ENCODE measurements around the gene ANKRD6.

- no peak for TF ChIP-seq ZNF512 (CRISPR knock-in tag; IDR thresholded peaks at IDR 0.05; ENCODE audit: borderline replicate concordance)
- TF ChIP-seq MAX (CRISPR knock-in tag; IDR thresholded peaks at IDR 0.05): no peak
- TF ChIP-seq HMGXB4 (CRISPR knock-in tag; IDR thresholded peaks at IDR 0.05): no peak
- no peak for TF ChIP-seq ESRRA (CRISPR knock-in tag; IDR thresholded peaks at IDR 0.05; ENCODE audit: borderline replicate concordance)
- no peak for TF ChIP-seq CTCF (IDR thresholded peaks at IDR 0.05)
- TF ChIP-seq SMAD3 (CRISPR knock-in tag; IDR thresholded peaks at IDR 0.05; ENCODE audit: borderline replicate concordance): no peak
- TF ChIP-seq MXD4 (CRISPR knock-in tag; IDR thresholded peaks at IDR 0.05; ENCODE audit: borderline replicate concordance): no peak
- no peak for TF ChIP-seq SP1 (CRISPR knock-in tag; conservative IDR thresholded peaks at IDR 0.05)
- no peak for TF ChIP-seq ZNF416 (CRISPR knock-in tag; IDR thresholded peaks at IDR 0.05)
- no peak for TF ChIP-seq TCF7 (CRISPR knock-in tag; IDR thresholded peaks at IDR 0.05; ENCODE audit: low read depth)
- no peak for TF ChIP-seq E2F5 (CRISPR knock-in tag; IDR thresholded peaks at IDR 0.05)
Measured at GRCh38 chr6:89597372-89597771, 164.4 kb downstream of the ANKRD6 start.
